ENCODE measurements around the gene SLC22A31.
"Not testable (repeated sequence)": the region's sequence is repeated elsewhere in the genome, so short reads cannot be mapped to it uniquely, and the experiment has no call there.

GRCh38 chr16:89247734-89248075, 47.4 kb upstream of the SLC22A31 start:
- not testable (repeated sequence) for TF ChIP-seq TSHZ2 (CRISPR knock-in tag; IDR thresholded peaks at IDR 0.05); PATZ1 (CRISPR knock-in tag; IDR thresholded peaks at IDR 0.05; ENCODE audit: borderline replicate concordance); BACH2 (CRISPR knock-in tag; IDR thresholded peaks at IDR 0.05; ENCODE audit: borderline replicate concordance); GLIS3 (CRISPR knock-in tag; IDR thresholded peaks at IDR 0.05); ARNTL (CRISPR knock-in tag; IDR thresholded peaks at IDR 0.05; ENCODE audit: borderline replicate concordance, low read depth); ESRRG (CRISPR knock-in tag; IDR thresholded peaks at IDR 0.05); ZFP3 (CRISPR knock-in tag; IDR thresholded peaks at IDR 0.05); ZNF8 (CRISPR knock-in tag; IDR thresholded peaks at IDR 0.05); TOX (CRISPR knock-in tag; IDR thresholded peaks at IDR 0.05; ENCODE audit: borderline replicate concordance); ZFP30 (CRISPR knock-in tag; IDR thresholded peaks at IDR 0.05); OSR1 (CRISPR knock-in tag; IDR thresholded peaks at IDR 0.05)
